ENCODE results near the gene NFIA.
"Not testable (repeated sequence)": the region's sequence is repeated elsewhere in the genome, so short reads cannot be mapped to it uniquely, and the experiment has no call there.

DNA sequence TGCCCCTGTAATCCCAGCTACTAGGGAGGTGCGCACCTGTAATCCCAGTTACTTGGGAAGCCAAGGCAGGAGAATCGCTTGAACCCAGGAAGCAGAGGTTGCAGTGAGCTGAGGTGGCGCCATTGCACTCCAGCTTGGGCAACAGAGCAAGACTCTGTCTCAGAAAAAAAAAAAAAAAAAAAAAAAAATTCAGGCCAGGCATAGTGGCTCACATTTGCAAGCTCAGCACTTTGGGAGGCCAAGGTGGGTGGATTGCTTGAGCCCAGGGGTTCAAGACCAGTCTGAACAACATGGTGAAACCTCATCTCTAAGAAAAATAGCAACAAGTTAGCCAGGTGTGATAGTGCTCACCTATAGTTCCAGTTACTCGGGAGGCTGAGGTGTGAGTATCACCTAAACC, 20.8 kb upstream of the NFIA start:
- TF ChIP-seq, protein P1, sequence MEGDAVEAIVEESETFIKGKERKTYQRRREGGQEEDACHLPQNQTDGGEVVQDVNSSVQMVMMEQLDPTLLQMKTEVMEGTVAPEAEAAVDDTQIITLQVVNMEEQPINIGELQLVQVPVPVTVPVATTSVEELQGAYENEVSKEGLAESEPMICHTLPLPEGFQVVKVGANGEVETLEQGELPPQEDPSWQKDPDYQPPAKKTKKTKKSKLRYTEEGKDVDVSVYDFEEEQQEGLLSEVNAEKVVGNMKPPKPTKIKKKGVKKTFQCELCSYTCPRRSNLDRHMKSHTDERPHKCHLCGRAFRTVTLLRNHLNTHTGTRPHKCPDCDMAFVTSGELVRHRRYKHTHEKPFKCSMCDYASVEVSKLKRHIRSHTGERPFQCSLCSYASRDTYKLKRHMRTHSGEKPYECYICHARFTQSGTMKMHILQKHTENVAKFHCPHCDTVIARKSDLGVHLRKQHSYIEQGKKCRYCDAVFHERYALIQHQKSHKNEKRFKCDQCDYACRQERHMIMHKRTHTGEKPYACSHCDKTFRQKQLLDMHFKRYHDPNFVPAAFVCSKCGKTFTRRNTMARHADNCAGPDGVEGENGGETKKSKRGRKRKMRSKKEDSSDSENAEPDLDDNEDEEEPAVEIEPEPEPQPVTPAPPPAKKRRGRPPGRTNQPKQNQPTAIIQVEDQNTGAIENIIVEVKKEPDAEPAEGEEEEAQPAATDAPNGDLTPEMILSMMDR (conservative IDR thresholded peaks at IDR 0.05 in 1 of 2, IDR thresholded peaks at IDR 0.05 in 1 of 2; ENCODE audit: low read depth in 1 of 2, low read length in 2 of 2), result not testable (repeated sequence)
- not testable (repeated sequence) for TF ChIP-seq EZH2 (IDR thresholded peaks at IDR 0.05; ENCODE audit: low read length, missing control alignments)

Data from fibroblast of lung (primary cell).